DND-41 (cell line): ENCODE measurements around the gene CELF5.

Experiments used
- ATAC-seq: fragments of 200-7000 bp; cut with Tn5 transposase; 3 replicates; pipeline ENCODE4 v1.9.1; 2021; ENCODE audit warnings: low read depth; ENCODE audit not compliant: insufficient read depth
- DNase-seq: peaks from one replicate; pipeline ENCODE4 v3.0.0-alpha.2; 2020
- H2AFZ ChIP-seq: 2 replicates; pipeline ENCODE4 v1.6.0; 2012; ENCODE audit warnings: low read depth, low read length
- H3K27ac ChIP-seq: 2 replicates; pipeline ENCODE4 v1.5.1; 2012; ENCODE audit warnings: low read length, inconsistent platforms
- H3K27me3 ChIP-seq: fragments of 200-600 bp; sonication (generic); 2 replicates; pipeline ENCODE4 v1.6.0; 2012; ENCODE audit warnings: low read length, mild to moderate bottlenecking, inconsistent platforms; ENCODE audit not compliant: insufficient read depth, poor library complexity
- H3K36me3 ChIP-seq: 2 replicates; pipeline ENCODE4 v1.5.1; 2012; ENCODE audit warnings: low read length, inconsistent platforms; ENCODE audit not compliant: insufficient read depth
- H3K4me1 ChIP-seq: 2 replicates; pipeline ENCODE4 v1.5.1; 2012; ENCODE audit warnings: mild to moderate bottlenecking, low read length; ENCODE audit not compliant: insufficient read depth
- H3K4me2 ChIP-seq: 2 replicates; pipeline ENCODE4 v1.6.0; 2012; ENCODE audit warnings: mild to moderate bottlenecking, moderate library complexity, low read length, inconsistent platforms; ENCODE audit not compliant: insufficient read depth
- H3K4me3 ChIP-seq, 2 experiments: fragments of 200-600 bp in 1 of 2; shearing (Covaris generic) in 1 of 2; 2 replicates each; pipeline ENCODE4 v1.5.1; 2012 to 2016; ENCODE audit warnings: inconsistent platforms in 2 of 2, low read length in 2 of 2, mild to moderate bottlenecking in 2 of 2, low read depth in 1 of 2, moderate library complexity in 1 of 2
- H3K79me2 ChIP-seq: 2 replicates; pipeline ENCODE4 v1.6.0; 2012; ENCODE audit warnings: low read length, inconsistent platforms; ENCODE audit not compliant: insufficient read depth
- H3K9ac ChIP-seq: 2 replicates; pipeline ENCODE4 v1.6.0; 2012; ENCODE audit warnings: low read depth, mild to moderate bottlenecking, inconsistent platforms, low read length, moderate library complexity
- H3K9me3 ChIP-seq: 2 replicates; pipeline ENCODE4 v1.5.1; 2012; ENCODE audit warnings: low read length, moderate library complexity, mild to moderate bottlenecking, inconsistent platforms; ENCODE audit not compliant: insufficient read depth, severe bottlenecking
- H4K20me1 ChIP-seq: 2 replicates; pipeline ENCODE4 v1.6.0; 2012; ENCODE audit warnings: low read length; ENCODE audit not compliant: insufficient read depth
- CTCF ChIP-seq: IDR thresholded peaks from 2 replicates; pipeline ENCODE4 v1.5.1; 2012; ENCODE audit warnings: borderline replicate concordance, low read length, moderate library complexity, mild to moderate bottlenecking; ENCODE audit not compliant: poor library complexity, severe bottlenecking; ENCODE audit errors: extremely low read depth
- EZH2 ChIP-seq: IDR thresholded peaks from 3 replicates; pipeline ENCODE4 v1.6.1; 2012; ENCODE audit warnings: borderline replicate concordance, low read depth, mild to moderate bottlenecking, moderate library complexity, low read length, inconsistent platforms; ENCODE audit not compliant: severe bottlenecking

The CELF5 gene

DNA sequence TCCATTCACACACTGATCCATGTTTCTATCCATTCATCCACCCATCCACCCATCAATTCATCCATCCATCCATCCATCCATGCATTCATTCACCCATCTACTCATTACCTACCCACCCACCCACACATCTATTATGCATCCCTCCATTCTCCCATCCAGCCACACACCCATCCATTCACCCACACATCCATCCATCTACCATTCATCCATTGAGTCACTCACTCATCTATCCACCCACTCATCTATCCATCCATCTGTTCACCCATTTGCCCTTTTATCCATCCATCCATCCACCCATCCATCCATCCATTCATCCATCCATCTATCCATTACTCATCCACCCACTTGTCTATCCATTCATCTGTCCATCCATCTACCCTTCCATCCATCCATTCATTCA is 30.1 kb downstream of the CELF5 start:
- TF ChIP-seq CTCF (no peak), EZH2 (no peak)
- no peaks in the 10 kb centered on the region for H3K36me3 ChIP-seq
- H2AFZ ChIP-seq: no peak overlapping the region

GRCh38 chr19:3257071-3257470 is 32.6 kb downstream of the CELF5 start:
- ATAC-seq (no peak), DNase-seq (no peak)
- H2AFZ ChIP-seq: no peak overlapping the region
- no peak overlapping the region for H3K9ac ChIP-seq
- TF ChIP-seq CTCF: no peak
- TF ChIP-seq EZH2: no peak
- H3K4me3 ChIP-seq: no peak overlapping the region
- H4K20me1 ChIP-seq: no peaks in the 10 kb centered on the region; the same call in none of the 2 replicates
- H3K79me2 ChIP-seq: no peaks in the 10 kb centered on the region
- no peaks in the 10 kb centered on the region for H3K9me3 ChIP-seq
- no peak overlapping the region for H3K4me2 ChIP-seq
- H3K27ac ChIP-seq: no peak overlapping the region
- H3K4me1 ChIP-seq: no peaks in the 10 kb centered on the region
- H3K36me3 ChIP-seq: no peaks in the 10 kb centered on the region
- H3K27me3 ChIP-seq: no peaks in the 10 kb centered on the region

More for the DNA sequence above, 30.1 kb downstream of the CELF5 start:
- H3K4me1 ChIP-seq: no peaks in the 10 kb centered on the region
- no peaks in the 10 kb centered on the region for H3K27me3 ChIP-seq
- H3K9ac ChIP-seq: no peak overlapping the region
- no peaks in the 10 kb centered on the region for H3K9me3 ChIP-seq
- peaks cover 3% of the 10 kb centered on the region for H4K20me1 ChIP-seq
- DNase-seq (no peak), ATAC-seq (no peak)
- H3K4me3 ChIP-seq: no peak overlapping the region
- no peaks in the 10 kb centered on the region for H3K79me2 ChIP-seq
- no peak overlapping the region for H3K4me2 ChIP-seq
- no peak overlapping the region for H3K27ac ChIP-seq

GRCh38 chr19:3262362-3262761 is 37.9 kb downstream of the CELF5 start:
- Histone ChIP-seq H3K36me3 (no peaks in the 10 kb centered on the region), H3K4me1 (no peaks in the 10 kb centered on the region), H3K79me2 (no peaks in the 10 kb centered on the region), H4K20me1 (no peaks in the 10 kb centered on the region; the same call in 1 of the 2 replicates), H3K4me2 (no peak overlapping the region), H3K4me3 (no peak overlapping the region), H3K9me3 (no peaks in the 10 kb centered on the region), H3K9ac (no peak overlapping the region), H3K27me3 (no peaks in the 10 kb centered on the region), H3K27ac (no peak overlapping the region), H2AFZ (no peak overlapping the region)
- ATAC-seq: no peak
- no peak for DNase-seq
- no peak for TF ChIP-seq CTCF
- TF ChIP-seq EZH2: no peak

DNA sequence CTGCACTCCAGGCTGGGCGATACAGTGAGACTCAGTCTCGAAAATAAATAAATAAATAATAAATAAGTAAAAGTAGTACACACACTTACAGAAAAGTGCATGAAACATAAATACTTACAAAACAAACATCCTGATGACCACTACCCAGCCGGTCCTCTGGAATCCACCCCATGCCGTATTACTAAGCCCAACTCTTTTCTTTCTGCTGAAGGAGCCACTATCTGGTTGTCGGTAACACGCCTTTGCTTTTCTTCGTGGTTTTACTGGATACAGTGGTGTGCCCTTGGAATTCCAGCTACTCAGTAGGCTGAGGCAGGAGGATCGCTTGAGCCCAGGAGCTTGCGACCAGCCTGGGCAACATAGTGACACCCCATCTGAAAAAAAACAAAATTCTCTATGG is 39.4 kb downstream of the CELF5 start:
- H3K9me3 ChIP-seq: no peaks in the 10 kb centered on the region
- H3K79me2 ChIP-seq: no peaks in the 10 kb centered on the region
- H3K4me1 ChIP-seq: no peaks in the 10 kb centered on the region
- H3K36me3 ChIP-seq: no peaks in the 10 kb centered on the region
- no peak overlapping the region for H3K4me2 ChIP-seq
- no peak overlapping the region for H2AFZ ChIP-seq
- no peak for TF ChIP-seq EZH2
- TF ChIP-seq CTCF: no peak
- no peak for ATAC-seq
- no peak overlapping the region for H3K9ac ChIP-seq
- no peak for DNase-seq
- no peaks in the 10 kb centered on the region for H3K27me3 ChIP-seq
- no peak overlapping the region for H3K27ac ChIP-seq
- no peaks in the 10 kb centered on the region; the same call in 1 of the 2 replicates for H4K20me1 ChIP-seq
- H3K4me3 ChIP-seq: no peak overlapping the region
